G401 (cell line): ENCODE data around the gene SPCS3. TPM values are rescaled to one million over a fixed set of nuclear protein-coding genes. Genes with fewer than 3 reads are reported as not detected.
"Not testable (repeated sequence)": the region's sequence is repeated elsewhere in the genome, so short reads cannot be mapped to it uniquely, and the experiment has no call there.

Source experiments
- DNase-seq: peaks from one replicate; pipeline ENCODE4 v3.0.0-alpha.2; 2015; ENCODE audit warnings: low spot score
- in situ Hi-C: cut with HindIII; loops from 2 replicates; pipeline ENCODE4 v1.10.0; 2016; ENCODE audit warnings: low sequenced_read_pairs, mixed read lengths
- total RNA-seq: library from RNA; depleted of rRNA; stranded (reverse); fragments of >200 nt; shearing (Covaris generic); gene quantifications from 2 replicates; pipeline ENCODE4 v1.2.3, GENCODE V29; 2014

Gene SPCS3
- total RNA-seq, 1 experiment from 2014 or later = 79.5 TPM

- DNase-seq = peak; percentile 75
- in situ Hi-C loops = no loop called here
Measured at GRCh38 chr4:176340871-176341685, 21.3 kb downstream of the SPCS3 start.

GRCh38 chr4:176342384-176342783 is 22.6 kb downstream of the SPCS3 start:
- in situ Hi-C loops = no loop called here
- no peak for DNase-seq

GRCh38 chr4:176343286-176343685 is 23.5 kb downstream of the SPCS3 start:
- in situ Hi-C loops = no loop called here
- DNase-seq = no peak

GRCh38 chr4:176345346-176345745 is 25.6 kb downstream of the SPCS3 start:
- DNase-seq, in situ Hi-C loops: not testable (repeated sequence)

- DNase-seq, in situ Hi-C loops: not testable (repeated sequence)
Measured at GRCh38 chr4:176346836-176347235, 27.1 kb downstream of the SPCS3 start.

DNA sequence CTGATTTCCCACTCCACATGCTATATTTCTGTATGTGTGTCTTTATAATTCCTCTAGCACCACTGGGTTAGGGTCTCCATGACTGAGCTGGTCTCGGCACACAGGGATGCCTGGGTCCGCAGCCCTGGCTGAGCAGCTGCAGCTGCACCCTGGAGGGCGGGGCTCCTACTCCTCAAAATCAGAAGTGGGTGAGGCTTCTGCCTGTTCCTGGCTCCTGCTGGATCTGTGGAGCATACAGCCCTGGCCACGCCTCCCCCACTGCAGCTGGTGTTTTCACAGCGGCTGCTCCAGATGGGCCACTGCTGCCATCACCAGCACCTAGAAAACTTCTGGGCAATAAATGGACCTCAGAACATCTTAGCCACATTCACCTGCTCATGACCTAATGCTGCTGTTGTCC is 30.9 kb downstream of the SPCS3 start:
- in situ Hi-C loops = no loop called here
- DNase-seq = no peak

GRCh38 chr4:176354884-176355283 is 35.1 kb downstream of the SPCS3 start:
- in situ Hi-C loops = no loop called here
- no peak for DNase-seq

DNA sequence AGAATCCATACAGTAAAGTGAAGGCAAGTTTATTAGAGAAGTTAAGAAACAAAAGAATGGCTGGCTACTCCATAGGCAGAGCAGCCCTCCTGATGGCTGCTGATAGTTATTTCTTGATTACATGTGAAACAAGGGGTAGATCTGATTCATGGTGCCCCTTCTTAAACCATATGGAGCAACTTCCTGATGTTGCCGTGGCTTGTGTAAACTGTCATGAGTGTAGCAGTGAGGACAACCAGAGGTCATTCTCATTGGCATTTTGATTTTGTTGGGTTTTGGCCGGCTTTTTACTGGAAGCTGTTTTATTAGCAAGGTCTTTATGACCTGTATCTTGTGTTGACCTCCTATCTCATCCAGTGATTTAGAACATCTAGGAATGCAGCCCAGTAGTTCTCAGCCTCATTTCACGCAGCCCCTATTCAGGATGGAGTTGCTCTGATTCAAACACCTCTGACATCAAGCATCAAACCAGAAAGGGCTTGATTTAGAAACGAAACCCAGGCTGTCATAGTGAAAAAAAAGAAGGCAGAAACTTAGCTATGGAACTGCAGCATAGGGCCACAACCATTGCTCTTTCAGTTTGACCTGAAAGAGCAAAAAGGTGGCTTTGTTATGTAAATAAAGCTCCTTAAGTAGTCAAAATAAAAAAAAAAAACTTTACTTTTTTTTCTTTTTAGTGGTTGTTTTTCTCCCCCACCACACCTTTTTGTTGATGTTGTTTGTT is 37.8 kb downstream of the SPCS3 start:
- in situ Hi-C loops = no loop called here

DNA sequence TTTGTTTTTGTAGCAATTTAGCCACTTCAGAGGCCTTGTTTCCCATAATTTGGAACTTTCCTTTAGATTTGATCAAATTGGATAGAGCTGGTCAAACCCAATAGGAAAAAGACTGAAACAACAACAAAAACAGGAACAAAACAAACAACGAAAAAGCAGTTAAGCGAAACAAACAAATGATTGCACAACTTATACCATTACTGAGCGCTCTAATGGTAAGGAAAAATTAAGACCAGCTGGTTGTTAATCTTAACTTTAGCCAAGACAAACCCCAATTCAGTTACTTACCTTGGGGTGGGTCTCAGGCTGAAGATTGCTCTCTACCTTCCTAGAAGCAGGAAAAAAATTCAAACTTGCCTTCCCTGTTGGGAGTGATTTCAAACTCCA is 38.3 kb downstream of the SPCS3 start:
- in situ Hi-C loops = no loop called here
- no peak for DNase-seq

More for the DNA sequence above, 37.8 kb downstream of the SPCS3 start:
- no peak for DNase-seq

- DNase-seq = no peak
- in situ Hi-C loops = no loop called here
Measured at GRCh38 chr4:176359590-176359989, 39.8 kb downstream of the SPCS3 start.

GRCh38 chr4:176360446-176360845 is 40.7 kb downstream of the SPCS3 start:
- DNase-seq = no peak
- in situ Hi-C loops = no loop called here

DNA sequence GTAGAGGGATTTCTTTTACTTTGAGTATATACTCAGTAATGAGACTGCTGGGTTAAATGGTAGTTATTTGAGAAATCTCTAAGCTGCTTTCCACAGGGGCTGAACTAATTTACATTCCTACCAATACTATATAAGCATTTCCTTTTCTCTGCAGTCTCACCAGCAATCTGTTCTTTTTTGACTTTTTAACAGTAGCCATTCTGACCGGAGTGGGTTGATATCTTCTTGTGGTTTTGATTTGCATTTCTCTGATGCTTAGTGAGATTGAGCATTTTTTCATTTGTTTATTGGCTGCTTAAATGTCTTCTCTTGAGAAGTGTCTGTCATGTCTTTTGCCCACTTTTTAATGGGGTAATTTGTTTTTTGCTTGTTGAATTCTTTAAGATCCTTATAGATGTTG is 43.3 kb downstream of the SPCS3 start:
- in situ Hi-C loops = no loop called here
- DNase-seq = no peak

- no peak for DNase-seq
- in situ Hi-C loops = no loop called here
Measured at GRCh38 chr4:176367771-176368465, 48.2 kb downstream of the SPCS3 start.

DNA sequence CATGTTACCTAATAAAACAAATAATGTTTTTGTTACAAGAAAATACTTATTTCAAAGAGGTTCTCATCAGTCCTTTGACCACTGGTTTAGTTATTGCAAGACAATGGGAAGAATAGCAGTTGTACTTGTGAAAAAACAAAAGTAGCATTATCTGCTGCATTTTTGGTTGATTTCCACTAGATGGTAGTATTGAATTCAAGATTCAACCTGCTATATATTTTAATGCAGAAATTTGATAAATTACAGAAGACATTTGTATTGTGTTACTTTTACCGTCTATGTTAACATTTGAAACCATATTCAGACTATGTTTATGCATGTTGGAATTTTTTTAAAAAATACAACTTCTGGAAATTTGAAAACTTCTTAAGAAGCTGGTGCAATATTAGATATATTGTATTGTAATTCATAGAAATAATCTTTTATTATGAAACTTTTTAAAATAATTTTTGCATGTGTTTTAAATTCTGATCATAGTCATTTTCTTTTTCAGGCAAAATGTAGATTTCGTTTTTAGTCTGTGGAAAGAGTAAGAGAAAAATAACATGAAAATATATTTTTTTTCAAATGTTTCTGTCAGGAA is 56.4 kb downstream of the SPCS3 start:
- in situ Hi-C loops = no loop called here
- DNase-seq = peak; percentile 26

- DNase-seq = peak; percentile 54
- in situ Hi-C loops = no loop called here
Measured at GRCh38 chr4:176377780-176378179, 58.0 kb downstream of the SPCS3 start.

DNA sequence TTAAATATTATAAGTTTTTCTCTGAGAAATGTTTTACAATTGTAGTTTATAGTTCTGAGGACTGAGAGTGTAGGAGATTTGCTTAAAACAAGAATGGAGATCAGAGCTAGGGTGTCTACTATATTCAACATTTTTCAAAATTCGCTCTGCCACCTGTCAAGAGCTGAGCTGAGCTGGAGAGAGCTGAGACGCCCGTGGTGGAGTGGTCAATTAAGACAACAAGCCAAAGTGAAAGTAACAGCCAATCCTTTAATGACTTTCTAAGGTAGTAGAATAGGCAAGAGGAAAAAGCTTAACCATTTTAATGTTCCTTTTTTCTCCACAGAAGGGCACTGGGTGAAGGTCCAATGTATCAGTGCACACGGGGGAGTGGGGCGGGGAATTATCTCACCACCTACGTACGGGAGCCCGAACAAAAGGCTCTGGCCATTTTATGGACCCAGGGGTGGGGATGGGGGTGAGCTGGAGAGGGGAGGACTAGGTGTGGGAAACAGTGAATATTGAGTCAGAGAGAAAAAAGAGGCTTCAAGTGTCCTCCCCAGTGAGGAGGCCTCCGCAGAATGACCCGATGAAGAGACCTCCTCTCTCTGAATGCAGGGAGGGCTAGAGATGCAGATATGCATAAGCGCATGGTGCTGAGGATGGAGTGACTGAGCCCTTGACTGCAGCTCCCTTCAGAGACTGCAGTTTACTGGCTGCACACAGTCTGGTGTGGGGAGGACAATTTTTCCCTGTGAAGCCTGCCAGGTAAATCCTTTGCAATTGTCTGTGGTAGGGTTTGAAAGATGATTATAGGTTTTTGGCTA is 60.8 kb downstream of the SPCS3 start:
- no peak for DNase-seq
- in situ Hi-C loops = no loop called here
